ENCODE data around the gene POLRMT. TPM values are rescaled to one million over a fixed set of nuclear protein-coding genes. Genes with fewer than 3 reads are reported as not detected.
"Not testable (repeated sequence)": the region's sequence is repeated elsewhere in the genome, so short reads cannot be mapped to it uniquely, and the experiment has no call there.

The POLRMT gene
- total RNA-seq, 1 experiment from 2014 or later = 30.4 TPM

- DNase-seq (ENCODE audit: low read depth); in situ Hi-C loops (cut with HindIII; ENCODE audit: low pct_unique_long_range_greater_than_20kb, low sequenced_read_pairs): not testable (repeated sequence)
Observed at GRCh38 chr19:605061-605971, 28.0 kb downstream of the POLRMT start.

- in situ Hi-C loops (cut with HindIII; ENCODE audit: low pct_unique_long_range_greater_than_20kb, low sequenced_read_pairs) = no loop called here
- no peak for DNase-seq (ENCODE audit: low read depth)
Observed at GRCh38 chr19:604355-604754, 29.0 kb downstream of the POLRMT start.

- in situ Hi-C loops (cut with HindIII; ENCODE audit: low pct_unique_long_range_greater_than_20kb, low sequenced_read_pairs); DNase-seq (ENCODE audit: low read depth): not testable (repeated sequence)
Observed at GRCh38 chr19:603779-604178, 29.6 kb downstream of the POLRMT start.

GRCh38 chr19:603302-603639 lies 30.1 kb downstream of the POLRMT start:
- DNase-seq (ENCODE audit: low read depth); in situ Hi-C loops (cut with HindIII; ENCODE audit: low pct_unique_long_range_greater_than_20kb, low sequenced_read_pairs): not testable (repeated sequence)

GRCh38 chr19:602391-603301 lies 30.7 kb downstream of the POLRMT start:
- no peak for DNase-seq (ENCODE audit: low read depth)
- in situ Hi-C loops (cut with HindIII; ENCODE audit: low pct_unique_long_range_greater_than_20kb, low sequenced_read_pairs) = no loop called here

- in situ Hi-C loops (cut with HindIII; ENCODE audit: low pct_unique_long_range_greater_than_20kb, low sequenced_read_pairs) = no loop called here
- no peak for DNase-seq (ENCODE audit: low read depth)
Observed at GRCh38 chr19:601790-602189, 31.5 kb downstream of the POLRMT start.

- in situ Hi-C loops (cut with HindIII; ENCODE audit: low pct_unique_long_range_greater_than_20kb, low sequenced_read_pairs) = no loop called here
- no peak for DNase-seq (ENCODE audit: low read depth)
Observed at GRCh38 chr19:601310-601709, 32.0 kb downstream of the POLRMT start.

GRCh38 chr19:597406-598315 lies 35.7 kb downstream of the POLRMT start:
- DNase-seq (ENCODE audit: low read depth) = no peak
- in situ Hi-C loops (cut with HindIII; ENCODE audit: low pct_unique_long_range_greater_than_20kb, low sequenced_read_pairs) = no loop called here

- no peak for DNase-seq (ENCODE audit: low read depth)
- in situ Hi-C loops (cut with HindIII; ENCODE audit: low pct_unique_long_range_greater_than_20kb, low sequenced_read_pairs) = no loop called here
Observed at GRCh38 chr19:596263-596655, 37.1 kb downstream of the POLRMT start.

GRCh38 chr19:595326-596262 lies 37.7 kb downstream of the POLRMT start:
- in situ Hi-C loops (cut with HindIII; ENCODE audit: low pct_unique_long_range_greater_than_20kb, low sequenced_read_pairs) = no loop called here
- no peak for DNase-seq (ENCODE audit: low read depth)

- DNase-seq (ENCODE audit: low read depth) = no peak
- in situ Hi-C loops (cut with HindIII; ENCODE audit: low pct_unique_long_range_greater_than_20kb, low sequenced_read_pairs) = no loop called here
Observed at GRCh38 chr19:594265-594870, 39.0 kb downstream of the POLRMT start.

GRCh38 chr19:593505-593904 lies 39.8 kb downstream of the POLRMT start:
- DNase-seq (ENCODE audit: low read depth) = no peak
- in situ Hi-C loops (cut with HindIII; ENCODE audit: low pct_unique_long_range_greater_than_20kb, low sequenced_read_pairs) = no loop called here

GRCh38 chr19:593055-593454 lies 40.3 kb downstream of the POLRMT start:
- DNase-seq (ENCODE audit: low read depth) = no peak
- in situ Hi-C loops (cut with HindIII; ENCODE audit: low pct_unique_long_range_greater_than_20kb, low sequenced_read_pairs) = no loop called here

GRCh38 chr19:592101-592500 lies 41.2 kb downstream of the POLRMT start:
- no peak for DNase-seq (ENCODE audit: low read depth)
- in situ Hi-C loops (cut with HindIII; ENCODE audit: low pct_unique_long_range_greater_than_20kb, low sequenced_read_pairs) = no loop called here

- in situ Hi-C loops (cut with HindIII; ENCODE audit: low pct_unique_long_range_greater_than_20kb, low sequenced_read_pairs) = no loop called here
- no peak for DNase-seq (ENCODE audit: low read depth)
Observed at GRCh38 chr19:591099-591958, 42.0 kb downstream of the POLRMT start.

- no peak for DNase-seq (ENCODE audit: low read depth)
- in situ Hi-C loops (cut with HindIII; ENCODE audit: low pct_unique_long_range_greater_than_20kb, low sequenced_read_pairs) = no loop called here
Observed at GRCh38 chr19:590750-591098, 42.6 kb downstream of the POLRMT start.

All from Caki2 (cell line).